Adrenal gland (tissue), 5 donors: ENCODE measurements around the gene MAP3K7.

ENCODE experiments used
- POLR2A ChIP-seq, 2 donors: fragments of 450-650 bp; IDR thresholded peaks; one replicate each; pipeline ENCODE4 v1.6.1; 2017; ENCODE audit warnings: antibody characterized with exemption in 2 of 2, mild to moderate bottlenecking in 2 of 2, moderate library complexity in 1 of 2
- TF ChIP-seq, protein P1 (sequence below), 6 experiments: fragments of 450-650 bp in 4 of 6; fragments of 200-600 bp in 2 of 6; sonication (generic) in 1 of 6; IDR thresholded peaks; 1 replicate in 5 of 6; 2 replicates in 1 of 6; pipeline versions ENCODE4 v1.5.1 to v1.8.0; 2016 to 2021; ENCODE audit warnings: antibody characterized with exemption in 6 of 6, mild to moderate bottlenecking in 2 of 6, moderate library complexity in 1 of 6
- donor health status: DM: no; HTN: no; CAD: no.

DNA sequence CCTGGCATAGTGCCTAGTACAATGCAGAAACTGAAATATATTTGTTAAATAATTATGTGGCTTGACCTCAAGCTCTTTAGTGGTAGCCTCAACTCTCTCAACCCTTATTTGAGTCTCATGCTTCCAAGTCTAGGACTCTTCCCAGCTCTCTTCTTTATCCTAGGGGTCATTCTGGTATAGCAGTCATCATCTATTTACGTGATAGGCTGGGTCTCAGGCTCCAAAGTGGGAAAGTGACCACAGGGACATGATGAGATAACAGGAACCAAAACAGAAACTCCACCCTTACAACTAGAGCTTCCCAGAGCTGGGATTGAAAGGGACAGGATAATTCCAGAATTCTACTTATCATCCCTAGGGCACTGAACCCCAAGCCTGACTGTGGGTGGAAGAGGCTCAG is 17.7 kb upstream of the MAP3K7 start:
- TF ChIP-seq POLR2A (IDR thresholded peaks at IDR 0.05), result no peak
- TF ChIP-seq, protein P1, sequence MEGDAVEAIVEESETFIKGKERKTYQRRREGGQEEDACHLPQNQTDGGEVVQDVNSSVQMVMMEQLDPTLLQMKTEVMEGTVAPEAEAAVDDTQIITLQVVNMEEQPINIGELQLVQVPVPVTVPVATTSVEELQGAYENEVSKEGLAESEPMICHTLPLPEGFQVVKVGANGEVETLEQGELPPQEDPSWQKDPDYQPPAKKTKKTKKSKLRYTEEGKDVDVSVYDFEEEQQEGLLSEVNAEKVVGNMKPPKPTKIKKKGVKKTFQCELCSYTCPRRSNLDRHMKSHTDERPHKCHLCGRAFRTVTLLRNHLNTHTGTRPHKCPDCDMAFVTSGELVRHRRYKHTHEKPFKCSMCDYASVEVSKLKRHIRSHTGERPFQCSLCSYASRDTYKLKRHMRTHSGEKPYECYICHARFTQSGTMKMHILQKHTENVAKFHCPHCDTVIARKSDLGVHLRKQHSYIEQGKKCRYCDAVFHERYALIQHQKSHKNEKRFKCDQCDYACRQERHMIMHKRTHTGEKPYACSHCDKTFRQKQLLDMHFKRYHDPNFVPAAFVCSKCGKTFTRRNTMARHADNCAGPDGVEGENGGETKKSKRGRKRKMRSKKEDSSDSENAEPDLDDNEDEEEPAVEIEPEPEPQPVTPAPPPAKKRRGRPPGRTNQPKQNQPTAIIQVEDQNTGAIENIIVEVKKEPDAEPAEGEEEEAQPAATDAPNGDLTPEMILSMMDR (IDR thresholded peaks at IDR 0.05), result no peak
